COR-L47 (cell line): ENCODE data around the gene RIMBP3B.
"Not testable (repeated sequence)": the region's sequence is repeated elsewhere in the genome, so short reads cannot be mapped to it uniquely, and the experiment has no call there.

ENCODE experiments used
- DNase-seq: peaks from one replicate; lab custom pipeline; 2025; lab: John Stamatoyannopoulos, UW

The RIMBP3B gene

GRCh38 chr22:21383701-21384467 is at the start of gene RIMBP3B:
TSS of gene RIMBP3B (plus strand) at chr22:21383751. CDS start at chr22:21383859, 108 bp downstream.
- DNase-seq, result not testable (repeated sequence)

GRCh38 chr22:21357527-21357926 is 26.0 kb upstream of the RIMBP3B start:
- DNase-seq, result not testable (repeated sequence)

GRCh38 chr22:21360525-21360924 is 23.0 kb upstream of the RIMBP3B start:
- not testable (repeated sequence) for DNase-seq

- not testable (repeated sequence) for DNase-seq
Observed at GRCh38 chr22:21362473-21362872, 21.1 kb upstream of the RIMBP3B start.

GRCh38 chr22:21363061-21363460 is 20.5 kb upstream of the RIMBP3B start:
- DNase-seq, result not testable (repeated sequence)

GRCh38 chr22:21363803-21364202 is 19.7 kb upstream of the RIMBP3B start:
- DNase-seq, result not testable (repeated sequence)

- DNase-seq, result not testable (repeated sequence)
Observed at GRCh38 chr22:21364362-21364761, 19.2 kb upstream of the RIMBP3B start.

- DNase-seq, result not testable (repeated sequence)
Observed at GRCh38 chr22:21365337-21365736, 18.2 kb upstream of the RIMBP3B start.

- not testable (repeated sequence) for DNase-seq
Observed at GRCh38 chr22:21368603-21369310, 14.8 kb upstream of the RIMBP3B start.

GRCh38 chr22:21375880-21376279 is 7.7 kb upstream of the RIMBP3B start:
- DNase-seq, result not testable (repeated sequence)

GRCh38 chr22:21384468-21385357 is 1.2 kb downstream of the RIMBP3B start:
- DNase-seq, result not testable (repeated sequence)

- DNase-seq, result not testable (repeated sequence)
Observed at GRCh38 chr22:21389480-21389879, 5.9 kb downstream of the RIMBP3B start.

GRCh38 chr22:21390013-21390412 is 6.5 kb downstream of the RIMBP3B start:
- not testable (repeated sequence) for DNase-seq

- DNase-seq, result not testable (repeated sequence)
Observed at GRCh38 chr22:21394613-21395012, 11.1 kb downstream of the RIMBP3B start.

- DNase-seq, result not testable (repeated sequence)
Observed at GRCh38 chr22:21401197-21401969, 17.8 kb downstream of the RIMBP3B start.

GRCh38 chr22:21402763-21403314 is 19.3 kb downstream of the RIMBP3B start:
- DNase-seq, result not testable (repeated sequence)

- DNase-seq, result not testable (repeated sequence)
Observed at GRCh38 chr22:21407139-21407538, 23.6 kb downstream of the RIMBP3B start.

GRCh38 chr22:21407792-21408191 is 24.2 kb downstream of the RIMBP3B start:
- DNase-seq, result not testable (repeated sequence)

- not testable (repeated sequence) for DNase-seq
Observed at GRCh38 chr22:21416375-21416774, 32.8 kb downstream of the RIMBP3B start.

- DNase-seq, result not testable (repeated sequence)
Observed at GRCh38 chr22:21417227-21417746, 33.7 kb downstream of the RIMBP3B start, which contains the start of gene HIC2. TSS of gene HIC2 (plus strand) at chr22:21417371. CDS start at chr22:21442832, 25,461 bp downstream.
